ENCODE data around the gene CD164. TPM values are rescaled to one million over a fixed set of nuclear protein-coding genes. Genes with fewer than 3 reads are reported as not detected.

CD164 gene
- total RNA-seq, 2 donors from 2014 or later: 178 to 205 TPM

DNA sequence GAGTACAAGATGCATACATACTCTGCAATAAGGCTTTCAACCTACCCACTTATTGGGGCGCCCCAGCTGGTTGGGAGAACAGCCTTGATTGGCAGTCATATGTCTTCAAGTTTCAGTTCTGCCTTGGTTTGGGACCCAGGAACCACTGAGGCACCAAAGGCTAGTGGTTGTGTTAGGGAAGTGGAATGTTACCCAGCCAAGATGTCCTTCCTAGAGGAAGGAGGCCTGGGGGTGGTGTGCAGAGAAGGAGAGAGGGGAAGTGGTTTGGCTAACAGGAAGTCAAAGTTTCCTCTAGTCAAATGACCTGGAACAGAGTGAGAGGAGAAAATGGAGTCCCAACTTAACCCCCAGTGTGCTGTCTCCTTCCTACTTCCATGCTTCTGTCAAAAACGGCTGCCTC is 59.4 kb downstream of the CD164 start:
- Mint-ChIP-seq H3K36me3 (ENCODE audit: low read depth) (no peaks in the 10 kb centered on the region), H3K4me1 (no peaks in the 10 kb centered on the region), H3K4me3 (no peak overlapping the region), H3K27ac (no peak overlapping the region), H3K27me3 (no peaks in the 10 kb centered on the region), H3K9me3 (no peaks in the 10 kb centered on the region)
- ATAC-seq (replicated peaks): no peak

DNA sequence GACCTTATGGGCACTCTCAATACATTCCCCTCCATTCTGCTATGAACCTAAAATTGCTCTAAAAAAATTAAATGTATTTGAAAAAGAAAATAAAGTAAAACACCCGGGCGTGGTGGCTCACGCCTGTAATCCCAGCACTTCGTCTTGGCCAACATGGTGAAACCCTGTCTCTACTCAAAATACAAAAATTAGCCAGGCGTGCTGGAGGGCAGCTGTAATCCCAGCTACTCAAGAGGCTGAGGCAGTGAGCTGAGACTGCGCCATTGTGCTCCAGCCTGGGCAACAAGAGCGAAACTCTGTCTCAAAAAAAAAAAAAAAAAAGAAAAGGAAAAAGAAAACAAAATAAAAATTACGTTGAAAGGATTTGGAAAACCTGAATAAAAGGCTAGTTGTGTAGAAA is 60.5 kb downstream of the CD164 start:
- Mint-ChIP-seq H3K4me1 (no peaks in the 10 kb centered on the region), H3K27ac (no peak overlapping the region), H3K9me3 (no peaks in the 10 kb centered on the region), H3K36me3 (ENCODE audit: low read depth) (no peaks in the 10 kb centered on the region), H3K4me3 (no peak overlapping the region), H3K27me3 (no peaks in the 10 kb centered on the region)
- no peak for ATAC-seq (replicated peaks)

DNA sequence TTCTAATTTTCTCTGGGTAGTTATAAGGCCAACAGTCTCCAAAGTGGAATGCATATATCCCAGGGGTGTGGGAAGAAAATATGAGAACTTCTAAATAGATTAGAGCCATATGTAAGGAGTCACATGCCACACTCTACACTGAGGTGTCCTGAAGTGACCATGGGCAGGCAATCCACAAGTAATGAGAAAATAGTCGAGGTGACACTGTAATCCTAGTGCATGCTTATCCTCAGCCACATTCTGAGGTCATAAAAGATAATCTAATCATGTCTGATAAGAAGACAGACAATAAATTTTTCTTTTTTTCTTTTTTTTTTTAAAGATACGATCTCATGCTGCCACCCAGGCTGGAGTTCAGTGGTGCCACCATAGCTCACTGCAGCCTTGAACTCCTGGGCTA is 62.2 kb downstream of the CD164 start:
- H3K4me3 Mint-ChIP-seq: no peak overlapping the region
- H3K9me3 Mint-ChIP-seq: no peaks in the 10 kb centered on the region
- ATAC-seq (replicated peaks): no peak
- no peaks in the 10 kb centered on the region for H3K27me3 Mint-ChIP-seq
- H3K36me3 Mint-ChIP-seq (ENCODE audit: low read depth): no peaks in the 10 kb centered on the region
- H3K27ac Mint-ChIP-seq: no peak overlapping the region
- H3K4me1 Mint-ChIP-seq: no peaks in the 10 kb centered on the region

DNA sequence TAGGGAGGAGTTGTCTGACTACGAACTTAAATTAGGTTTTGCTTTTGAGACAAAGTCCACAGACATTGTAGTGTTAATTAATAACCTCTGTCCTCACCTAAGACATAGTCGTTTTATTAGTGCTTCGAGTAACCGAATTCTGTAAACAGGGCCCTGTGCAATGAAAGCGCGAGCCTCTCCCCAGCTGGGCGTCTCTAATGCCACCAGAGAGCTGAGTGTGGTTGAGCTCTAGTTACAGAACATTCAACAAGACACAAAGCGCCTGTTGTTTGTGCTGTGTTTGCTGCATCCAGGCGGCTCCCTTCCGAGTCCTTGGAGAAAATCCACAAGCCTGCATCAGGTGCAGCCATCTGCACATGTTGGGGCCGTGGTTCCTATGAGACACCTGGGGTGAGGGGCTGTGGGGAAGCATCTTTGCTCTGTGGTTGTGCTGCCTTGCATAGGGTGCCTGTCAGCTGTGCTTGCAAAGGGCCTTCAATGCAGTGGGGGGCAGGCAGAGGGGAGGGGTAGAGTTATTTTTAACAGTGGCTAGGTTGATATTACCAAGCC is 63.9 kb downstream of the CD164 start:
- Mint-ChIP-seq H3K36me3 (ENCODE audit: low read depth) (no peaks in the 10 kb centered on the region), H3K4me3 (no peak overlapping the region), H3K27me3 (no peaks in the 10 kb centered on the region), H3K9me3 (no peaks in the 10 kb centered on the region), H3K4me1 (no peaks in the 10 kb centered on the region), H3K27ac (no peak overlapping the region)
- no peak for ATAC-seq (replicated peaks)

DNA sequence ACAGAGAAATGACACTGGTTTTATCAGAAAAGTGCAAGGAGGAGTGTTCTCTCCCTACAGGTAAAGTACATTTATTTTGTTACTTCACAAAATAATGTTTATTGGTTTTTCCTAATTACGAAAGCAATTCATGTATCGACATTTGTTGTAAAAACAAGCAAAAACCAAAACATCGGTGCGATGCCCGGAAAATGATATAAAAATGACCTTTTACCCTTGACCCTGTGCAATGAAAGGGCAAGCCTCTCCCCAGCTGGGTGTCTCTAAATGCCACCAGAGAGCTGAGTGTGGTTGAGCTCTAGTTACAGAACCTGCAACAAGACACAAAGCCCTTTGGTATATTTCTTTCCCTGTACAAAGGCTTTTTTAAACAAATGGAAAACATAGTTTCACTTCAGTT is 65.4 kb downstream of the CD164 start:
- Mint-ChIP-seq H3K4me1 (no peaks in the 10 kb centered on the region), H3K27me3 (no peaks in the 10 kb centered on the region), H3K9me3 (no peaks in the 10 kb centered on the region), H3K36me3 (ENCODE audit: low read depth) (no peaks in the 10 kb centered on the region), H3K4me3 (no peak overlapping the region), H3K27ac (no peak overlapping the region)
- no peak for ATAC-seq (replicated peaks)

Other genes starting within 250 kb of the CD164 start
- gene PPIL6, start 58.2 kb upstream of the CD164 start, total RNA-seq: under 1 TPM in 1 of 2 donors, not detected in 1; 0.39 TPM
- gene SMPD2, start 58.3 kb upstream of the CD164 start, total RNA-seq: 1 to 10 TPM; 8.0 to 9.7 TPM
- 10 to 100 TPM; 43.3 to 58.3 TPM for gene MICAL1, start 73.3 kb upstream of the CD164 start, total RNA-seq
- 10 to 100 TPM; 11.0 to 11.4 TPM for gene ZBTB24, start 100.8 kb upstream of the CD164 start, total RNA-seq